Stomach (tissue), 9 donors: ENCODE measurements around the gene PATL1. TPM values are rescaled to one million over a fixed set of nuclear protein-coding genes. Genes with fewer than 3 reads are reported as not detected.
A peak's percentile ranks its signal among the peaks of the same experiment; 100 is the strongest.
"Not testable (repeated sequence)": the region's sequence is repeated elsewhere in the genome, so short reads cannot be mapped to it uniquely, and the experiment has no call there.

Experiments
- DNase-seq, 2 donors: peaks; one replicate each; pipeline versions ENCODE4 v3.0.0 to v3.0.0-alpha.2; 2013 to 2019
- H3K27ac ChIP-seq, 5 donors: fragments of 200-600 bp in 4 of 5; sonication (generic) in 4 of 5; one replicate each; pipeline ENCODE4 v1.5.1; 2013 to 2019; ENCODE audit warnings: mild to moderate bottlenecking in 1 of 5, moderate library complexity in 1 of 5
- H3K27me3 ChIP-seq, 3 donors: fragments of 200-600 bp; sonication (generic); one replicate each; pipeline ENCODE4 v1.5.1; 2017 to 2019; ENCODE audit warnings: mixed run types in 1 of 3
- H3K36me3 ChIP-seq, 4 donors: fragments of 200-600 bp; sonication (generic); 1 replicate in 3 of 4; 2 replicates in 1 of 4; pipeline ENCODE4 v1.5.1; 2016 to 2019
- H3K4me1 ChIP-seq, 4 donors: fragments of 200-600 bp; sonication (generic); one replicate each; pipeline ENCODE4 v1.5.1; 2016 to 2019
- H3K4me3 ChIP-seq, 4 donors: fragments of 200-600 bp; sonication (generic) in 3 of 4; one replicate each; pipeline ENCODE4 v1.5.1; 2016 to 2019; ENCODE audit warnings: mild to moderate bottlenecking in 1 of 4
- H3K9me3 ChIP-seq, 4 donors: fragments of 200-600 bp; sonication (generic); one replicate each; pipeline ENCODE4 v1.5.1; 2016 to 2019
- CTCF ChIP-seq, 7 experiments: fragments of 450-650 bp in 4 of 7; fragments of 200-600 bp in 3 of 7; sonication (generic) in 3 of 7; IDR thresholded peaks; one replicate each; pipeline ENCODE4 v1.5.1; 2016 to 2019; ENCODE audit warnings: antibody characterized with exemption in 7 of 7, control low read depth in 2 of 7, mild to moderate bottlenecking in 1 of 7
- EP300 ChIP-seq: sonication (generic); formaldehyde crosslinking; IDR thresholded peaks from one replicate; pipeline ENCODE4 v1.6.1; 2017; ENCODE audit warnings: antibody characterized with exemption
- POLR2A ChIP-seq, 4 donors: fragments of 450-650 bp; IDR thresholded peaks; one replicate each; pipeline ENCODE4 v1.6.1; 2016; ENCODE audit warnings: antibody characterized with exemption in 4 of 4, control low read depth in 2 of 4, mild to moderate bottlenecking in 1 of 4, moderate library complexity in 1 of 4
- POLR2AphosphoS5 ChIP-seq, 3 donors: sonication (generic); formaldehyde crosslinking; IDR thresholded peaks; one replicate each; pipeline ENCODE4 v1.6.1; 2016; ENCODE audit warnings: antibody characterized with exemption in 3 of 3
- WGBS, 5 donors: extraction: QIAGEN DNeasy Blood & Tissue Kit in 3 of 5; methylation state at CpG; one replicate each; pipeline versions ENCODE4 v1.1.5 to v1.1.7; 2013 to 2018; 5-methylcytosine and 5-hydroxymethylcytosine counted together
- intact Hi-C: fragments of 100-400 bp; cut with DNase I; formaldehyde crosslinking; loops from one replicate; pipeline ENCODE4 v1.15.1; 2023; ENCODE audit warnings: low total_unique reads
- polyA plus RNA-seq, 3 donors: library from polyadenylated mRNA; stranded (reverse); fragments of 200-250 nt; gene quantifications; one replicate each; pipeline ENCODE4 v1.2.3, GENCODE V29; 2013
- total RNA-seq, 5 donors: library from RNA; depleted of rRNA; stranded (reverse); fragments of >200 nt; gene quantifications; one replicate each; pipeline versions ENCODE4 v1.1.0 to v1.2.3, GENCODE V29; 2014 to 2016
- donor health status: healthy with polysubstance abuse.
- donor health status: Bipolar disorder and iron deficiency.
- donor health status: healthy.

PATL1 gene
- total and polyA plus RNA-seq, 8 donors = 7.5 to 16.7 (median 10.1) TPM

GRCh38 chr11:59708537-59708936, 39.7 kb upstream of the PATL1 start:
- H3K36me3 ChIP-seq = no peaks in the 10 kb centered on the region
- H3K27ac ChIP-seq = peak overlapping the region in 1 of 5 donors; percentile 67
- intact Hi-C loops = no loop called here
- TF ChIP-seq POLR2A (IDR thresholded peaks at IDR 0.05) = no peak
- no peak for TF ChIP-seq CTCF (IDR thresholded peaks at IDR 0.05)
- 46 to 83% (median 68%) methylated on average over 1 of the region's 1 CpG for WGBS, 5 donors
- H3K27me3 ChIP-seq = no peaks in the 10 kb centered on the region
- no peak overlapping the region for H3K4me3 ChIP-seq
- H3K4me1 ChIP-seq = peaks cover 0 to 17% (median 7%) of the 10 kb centered on the region in 4 donors
- H3K9me3 ChIP-seq = no peaks in the 10 kb centered on the region
- DNase-seq = no peak

- DNase-seq = no peak
- no peaks in the 10 kb centered on the region for H3K9me3 ChIP-seq
- 32 to 68% (median 57%) methylated on average over 1 of the region's 1 CpG for WGBS, 5 donors
- peak overlapping the region; percentile 11 to 72 (median 49) for H3K27ac ChIP-seq
- no peak for TF ChIP-seq POLR2A (IDR thresholded peaks at IDR 0.05)
- no peak for TF ChIP-seq POLR2AphosphoS5 (IDR thresholded peaks at IDR 0.05)
- TF ChIP-seq CTCF (IDR thresholded peaks at IDR 0.05) = no peak
- peaks cover 0 to 17% (median 7%) of the 10 kb centered on the region in 4 donors for H3K4me1 ChIP-seq
- no peaks in the 10 kb centered on the region for H3K27me3 ChIP-seq
- intact Hi-C loops = no loop called here
- no peak overlapping the region for H3K4me3 ChIP-seq
- no peaks in the 10 kb centered on the region for H3K36me3 ChIP-seq
These were observed 38.5 kb upstream of the PATL1 start for GRCh38 chr11:59707371-59707770.

GRCh38 chr11:59706518-59707285, 37.9 kb upstream of the PATL1 start:
- DNase-seq = peak; percentile 39 to 86
- Histone ChIP-seq H3K4me1 (peaks cover 0 to 17% (median 7%) of the 10 kb centered on the region in 4 donors), H3K27ac (peak overlapping the region in 4 of 5 donors; percentile 44 to 72 (median 58)), H3K9me3 (no peaks in the 10 kb centered on the region), H3K36me3 (no peaks in the 10 kb centered on the region), H3K4me3 (no peak overlapping the region), H3K27me3 (no peaks in the 10 kb centered on the region)
- intact Hi-C loops = no loop called here
- TF ChIP-seq CTCF (IDR thresholded peaks at IDR 0.05) (no peak), POLR2AphosphoS5 (IDR thresholded peaks at IDR 0.05) (peak in 2 of 3 donors; percentile 76 to 82), EP300 (no peak), POLR2A (IDR thresholded peaks at IDR 0.05) (no peak)
- WGBS, 5 donors = 27 to 57% (median 35%) methylated on average over 5 of the region's 5 CpGs

- peaks cover 0 to 12% (median 4%) of the 10 kb centered on the region in 4 donors for H3K4me1 ChIP-seq
- no peaks in the 10 kb centered on the region for H3K27me3 ChIP-seq
- intact Hi-C loops = no loop called here
- WGBS, 5 donors = 79 to 90% (median 85%) methylated on average over 6 of the region's 6 CpGs
- no peak for DNase-seq
- peak overlapping the region in 3 of 5 donors; percentile 27 to 67 (median 50) for H3K27ac ChIP-seq
- TF ChIP-seq CTCF (IDR thresholded peaks at IDR 0.05) (no peak), POLR2A (IDR thresholded peaks at IDR 0.05) (no peak), EP300 (no peak), POLR2AphosphoS5 (IDR thresholded peaks at IDR 0.05) (no peak)
- H3K9me3 ChIP-seq = no peaks in the 10 kb centered on the region
- H3K4me3 ChIP-seq = no peak overlapping the region
- H3K36me3 ChIP-seq = no peaks in the 10 kb centered on the region
These were observed 36.5 kb upstream of the PATL1 start for GRCh38 chr11:59705294-59705693.

- H3K36me3 ChIP-seq, H3K4me3 ChIP-seq, H3K9me3 ChIP-seq, H3K4me1 ChIP-seq, intact Hi-C loops, DNase-seq, H3K27me3 ChIP-seq, H3K27ac ChIP-seq: not testable (repeated sequence)
- 82 to 93% (median 89%) methylated on average over 1 of the region's 1 CpG for WGBS, 5 donors
These were observed 34.7 kb upstream of the PATL1 start for GRCh38 chr11:59703515-59703914.

- H3K27ac ChIP-seq, H3K4me1 ChIP-seq, H3K9me3 ChIP-seq, H3K27me3 ChIP-seq, H3K36me3 ChIP-seq, DNase-seq, H3K4me3 ChIP-seq, intact Hi-C loops: not testable (repeated sequence)
- WGBS, 5 donors = 68 to 90% (median 84%) methylated on average over 4 to 5 of the region's 5 CpGs
These were observed 31.3 kb upstream of the PATL1 start for GRCh38 chr11:59700157-59700556.
